ENCODE data around the gene ASPM. TPM values are rescaled to one million over a fixed set of nuclear protein-coding genes. Genes with fewer than 3 reads are reported as not detected.

The ASPM gene
- total and polyA plus RNA-seq, 7 experiments from 2014 or later, result 0.03 to 48.8 (median 0.16) TPM; not detected in 1

DNA sequence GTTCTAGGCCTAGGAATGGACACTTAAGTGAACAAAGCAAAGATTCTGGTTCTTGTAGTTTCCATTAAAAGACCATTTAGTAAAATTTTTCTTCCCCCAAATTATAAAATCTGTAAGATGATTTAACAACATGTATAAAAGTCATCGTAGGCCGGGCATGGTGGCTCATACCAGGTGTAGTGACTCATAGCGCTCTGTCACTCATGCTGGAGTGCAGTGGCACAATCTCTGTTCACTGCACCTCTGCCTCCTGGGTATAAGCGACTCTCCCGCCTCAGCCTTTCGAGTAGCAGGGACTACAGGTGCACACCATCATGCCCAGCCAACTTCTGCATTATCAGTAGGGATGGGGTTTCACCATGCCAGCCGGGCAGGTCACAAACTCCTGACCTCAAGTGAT lies 9.1 kb downstream of the ASPM start:
- no peak for ATAC-seq
- H3K27me3 ChIP-seq (ENCODE audit: control insufficient read depth in 2 of 2, insufficient read depth in 2 of 2, low read length in 2 of 2), result no peaks in the 10 kb centered on the region
- Mint-ChIP-seq H3K9me3 (no peaks in the 10 kb centered on the region), H3K4me1 (peaks cover 0 to 52% (median 0%) of the 10 kb centered on the region in 7 donors), H3K27ac (peak overlapping the region in 1 of 9 donors; percentile 23), H3K36me3 (peaks cover 0 to 29% (median 0%) of the 10 kb centered on the region in 5 donors), H3K27me3 (no peaks in the 10 kb centered on the region), H3K4me3 (no peak overlapping the region)
- CTCF ChIA-PET, result no interaction called here
- intact Hi-C loops (cut with micrococcal nuclease), result loop anchor here in 1 of 2 donors (1.0 kb wide), 1 partner anchor 8 kb away; no protein-coding TSS in a partner anchor
- no peaks in the 10 kb centered on the region for H3K36me3 ChIP-seq (ENCODE audit: control insufficient read depth in 2 of 3, insufficient read depth in 3 of 3, low read length in 3 of 3)
- no peak overlapping the region for H3K27ac ChIP-seq (ENCODE audit: low read depth, low read length)
- no peaks in the 10 kb centered on the region for H3K9me3 ChIP-seq (ENCODE audit: control insufficient read depth in 2 of 3, low read length in 3 of 3)
- H3K4me1 ChIP-seq (ENCODE audit: control insufficient read depth in 2 of 2, insufficient read depth in 2 of 2, low read length in 2 of 2), result peaks cover 0 to 4% of the 10 kb centered on the region in 2 donors
- POLR2A ChIA-PET, result no interaction called here
- H3K4me3 ChIP-seq (ENCODE audit: low read length), result no peak overlapping the region
- no peak for DNase-seq

- no peaks in the 10 kb centered on the region for H3K27me3 ChIP-seq (ENCODE audit: control insufficient read depth in 2 of 2, insufficient read depth in 2 of 2, low read length in 2 of 2)
- ATAC-seq (no peak), DNase-seq (no peak)
- no peaks in the 10 kb centered on the region for H3K9me3 Mint-ChIP-seq
- H3K4me1 Mint-ChIP-seq, result peaks cover 0 to 16% (median 0%) of the 10 kb centered on the region in 7 donors
- no peak overlapping the region for H3K4me3 ChIP-seq (ENCODE audit: low read length)
- H3K4me1 ChIP-seq (ENCODE audit: control insufficient read depth in 2 of 2, insufficient read depth in 2 of 2, low read length in 2 of 2), result no peaks in the 10 kb centered on the region
- H3K27ac ChIP-seq (ENCODE audit: low read depth, low read length), result no peak overlapping the region
- ChIA-PET CTCF (interaction anchor here (0.6 kb wide), 1 partner anchor 14 kb away, joined by 3 read pairs; no protein-coding TSS in a partner anchor), POLR2A (no interaction called here)
- peaks cover 0 to 29% (median 0%) of the 10 kb centered on the region in 5 donors for H3K36me3 Mint-ChIP-seq
- H3K27me3 Mint-ChIP-seq, result no peaks in the 10 kb centered on the region
- intact Hi-C loops (cut with micrococcal nuclease), result no loop called here
- H3K4me3 Mint-ChIP-seq, result no peak overlapping the region
- no peak overlapping the region for H3K27ac Mint-ChIP-seq
- no peaks in the 10 kb centered on the region for H3K36me3 ChIP-seq (ENCODE audit: control insufficient read depth in 2 of 3, insufficient read depth in 3 of 3, low read length in 3 of 3)
- H3K9me3 ChIP-seq (ENCODE audit: control insufficient read depth in 2 of 3, low read length in 3 of 3), result no peaks in the 10 kb centered on the region
Measured at GRCh38 chr1:197130677-197131304, 15.7 kb downstream of the ASPM start.

DNA sequence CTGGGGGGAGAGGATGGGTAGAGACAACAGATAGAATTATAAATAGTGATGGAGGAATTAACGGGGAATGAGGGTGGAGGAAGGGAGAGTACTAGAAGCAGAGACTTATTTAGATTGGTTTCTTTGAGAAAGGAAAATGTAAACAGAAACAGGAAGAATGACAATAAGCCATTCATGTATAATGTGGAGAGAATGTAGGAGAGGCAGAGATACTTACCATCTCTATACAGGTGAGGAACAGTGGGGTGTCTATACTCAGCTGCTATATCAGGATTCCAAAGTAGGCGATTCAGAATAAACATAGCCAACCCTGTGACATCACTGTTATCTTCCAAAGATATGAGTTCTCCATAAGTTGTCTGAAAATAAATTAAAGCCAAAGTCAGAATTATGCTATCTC lies 16.8 kb downstream of the ASPM start:
- no peaks in the 10 kb centered on the region for H3K27me3 ChIP-seq (ENCODE audit: control insufficient read depth in 2 of 2, insufficient read depth in 2 of 2, low read length in 2 of 2)
- no peak overlapping the region for H3K27ac Mint-ChIP-seq
- ChIA-PET CTCF (no interaction called here), POLR2A (interaction anchor here (1.2 kb wide), 1 partner anchor 10 kb away, joined by 3 read pairs; no protein-coding TSS in a partner anchor)
- peaks cover 0 to 29% (median 0%) of the 10 kb centered on the region in 5 donors for H3K36me3 Mint-ChIP-seq
- H3K27ac ChIP-seq (ENCODE audit: low read depth, low read length), result no peak overlapping the region
- ATAC-seq (no peak), DNase-seq (no peak)
- no peak overlapping the region for H3K4me3 Mint-ChIP-seq
- intact Hi-C loops (cut with micrococcal nuclease), result no loop called here
- H3K9me3 Mint-ChIP-seq, result no peaks in the 10 kb centered on the region
- H3K4me1 Mint-ChIP-seq, result peaks cover 0 to 18% (median 0%) of the 10 kb centered on the region in 7 donors
- H3K4me3 ChIP-seq (ENCODE audit: low read length), result no peak overlapping the region
- H3K4me1 ChIP-seq (ENCODE audit: control insufficient read depth in 2 of 2, insufficient read depth in 2 of 2, low read length in 2 of 2), result no peaks in the 10 kb centered on the region
- H3K36me3 ChIP-seq (ENCODE audit: control insufficient read depth in 2 of 3, insufficient read depth in 3 of 3, low read length in 3 of 3), result no peaks in the 10 kb centered on the region
- H3K9me3 ChIP-seq (ENCODE audit: control insufficient read depth in 2 of 3, low read length in 3 of 3), result no peaks in the 10 kb centered on the region
- H3K27me3 Mint-ChIP-seq, result no peaks in the 10 kb centered on the region

DNA sequence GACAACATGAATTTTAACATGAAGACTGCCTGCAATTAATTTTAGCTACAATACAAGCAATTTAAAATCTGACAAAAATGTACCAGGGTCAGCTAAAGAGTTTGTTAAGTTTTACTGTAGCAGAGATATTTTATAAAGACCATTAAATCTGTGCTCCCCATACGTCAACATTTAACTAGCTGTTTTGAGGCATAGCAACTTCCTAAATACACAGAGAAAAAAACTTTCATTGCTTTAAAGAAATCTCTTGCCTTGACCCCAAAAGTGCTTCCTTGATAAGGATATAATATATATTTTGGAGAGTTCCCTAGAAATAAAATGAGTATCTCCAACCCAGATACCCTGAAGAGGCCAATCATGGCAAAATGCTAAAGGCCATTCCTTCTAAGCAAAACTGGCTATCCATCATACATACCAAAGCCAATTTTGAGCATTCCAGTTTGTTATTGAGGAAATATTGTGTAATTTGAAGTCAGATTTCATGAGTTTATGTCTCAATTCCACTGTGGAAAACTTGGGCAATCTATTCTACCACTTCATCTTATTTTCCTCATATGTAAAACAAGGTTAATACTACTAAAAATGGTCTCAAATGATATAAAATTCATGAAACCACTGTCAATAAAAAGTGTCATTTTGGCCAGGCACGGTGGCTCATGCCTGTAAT lies 19.1 kb downstream of the ASPM start:
- Histone ChIP-seq H3K4me1 (ENCODE audit: control insufficient read depth in 2 of 2, insufficient read depth in 2 of 2, low read length in 2 of 2) (no peaks in the 10 kb centered on the region), H3K9me3 (ENCODE audit: control insufficient read depth in 2 of 3, low read length in 3 of 3) (no peaks in the 10 kb centered on the region), H3K27ac (ENCODE audit: low read depth, low read length) (no peak overlapping the region), H3K4me3 (ENCODE audit: low read length) (no peak overlapping the region), H3K36me3 (ENCODE audit: control insufficient read depth in 2 of 3, insufficient read depth in 3 of 3, low read length in 3 of 3) (no peaks in the 10 kb centered on the region), H3K27me3 (ENCODE audit: control insufficient read depth in 2 of 2, insufficient read depth in 2 of 2, low read length in 2 of 2) (no peaks in the 10 kb centered on the region)
- no peaks in the 10 kb centered on the region for H3K9me3 Mint-ChIP-seq
- CTCF ChIA-PET, result no interaction called here
- no peak overlapping the region for H3K4me3 Mint-ChIP-seq
- H3K4me1 Mint-ChIP-seq, result peaks cover 0 to 7% (median 0%) of the 10 kb centered on the region in 7 donors
- DNase-seq, result no peak
- POLR2A ChIA-PET, result no interaction called here
- no peak for ATAC-seq
- H3K36me3 Mint-ChIP-seq, result peaks cover 0 to 23% (median 0%) of the 10 kb centered on the region in 5 donors
- intact Hi-C loops (cut with micrococcal nuclease), result no loop called here
- no peak overlapping the region for H3K27ac Mint-ChIP-seq
- H3K27me3 Mint-ChIP-seq, result no peaks in the 10 kb centered on the region

DNA sequence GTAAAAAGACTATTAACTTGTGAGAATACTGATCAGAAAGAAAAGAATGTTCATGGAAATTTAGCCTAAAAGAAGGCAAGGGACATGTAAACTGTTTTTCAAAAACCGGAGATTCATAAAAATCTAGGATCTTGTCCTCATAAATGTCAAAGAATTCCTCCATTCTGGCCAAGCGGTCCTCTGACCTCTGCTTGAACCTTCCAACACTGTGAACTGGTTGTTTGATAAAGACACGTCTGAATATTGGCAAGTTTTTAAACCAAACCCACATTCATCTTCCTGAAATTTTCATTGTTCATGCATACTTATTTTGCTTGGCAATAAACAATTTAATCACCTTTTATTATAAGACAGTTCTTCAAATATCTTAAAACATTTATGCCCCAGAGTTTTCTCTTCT lies 19.8 kb downstream of the ASPM start:
- Mint-ChIP-seq H3K4me3 (no peak overlapping the region), H3K27me3 (no peaks in the 10 kb centered on the region), H3K4me1 (peaks cover 0 to 7% (median 0%) of the 10 kb centered on the region in 7 donors), H3K36me3 (peaks cover 0 to 25% (median 0%) of the 10 kb centered on the region in 5 donors), H3K9me3 (no peaks in the 10 kb centered on the region), H3K27ac (no peak overlapping the region)
- Histone ChIP-seq H3K27me3 (ENCODE audit: control insufficient read depth in 2 of 2, insufficient read depth in 2 of 2, low read length in 2 of 2) (no peaks in the 10 kb centered on the region), H3K9me3 (ENCODE audit: control insufficient read depth in 2 of 3, low read length in 3 of 3) (no peaks in the 10 kb centered on the region), H3K36me3 (ENCODE audit: control insufficient read depth in 2 of 3, insufficient read depth in 3 of 3, low read length in 3 of 3) (no peaks in the 10 kb centered on the region), H3K4me3 (ENCODE audit: low read length) (no peak overlapping the region), H3K27ac (ENCODE audit: low read depth, low read length) (no peak overlapping the region), H3K4me1 (ENCODE audit: control insufficient read depth in 2 of 2, insufficient read depth in 2 of 2, low read length in 2 of 2) (no peaks in the 10 kb centered on the region)
- CTCF ChIA-PET, result no interaction called here
- no peak for ATAC-seq
- DNase-seq, result no peak
- POLR2A ChIA-PET, result no interaction called here
- intact Hi-C loops (cut with micrococcal nuclease), result no loop called here

DNA sequence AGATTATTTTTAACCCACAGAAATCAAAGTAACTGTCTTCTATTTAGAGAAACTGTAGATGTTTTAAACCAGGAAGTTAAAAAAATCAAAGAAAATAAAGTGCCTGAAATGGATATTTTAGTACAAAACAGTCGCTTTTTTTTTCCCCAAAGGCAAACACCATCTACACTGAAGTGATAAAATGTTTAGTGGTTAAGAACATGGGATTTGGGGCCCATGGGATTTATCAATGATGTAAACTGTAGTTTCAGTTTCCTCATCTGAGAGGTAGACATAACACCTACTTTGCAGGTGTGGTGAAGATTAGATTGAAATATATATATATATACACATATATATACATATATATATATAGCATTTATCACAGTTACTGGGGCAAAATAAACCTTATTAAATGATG lies 22.1 kb downstream of the ASPM start:
- Histone ChIP-seq H3K4me1 (ENCODE audit: control insufficient read depth in 2 of 2, insufficient read depth in 2 of 2, low read length in 2 of 2) (no peaks in the 10 kb centered on the region), H3K27ac (ENCODE audit: low read depth, low read length) (no peak overlapping the region), H3K4me3 (ENCODE audit: low read length) (no peak overlapping the region), H3K9me3 (ENCODE audit: control insufficient read depth in 2 of 3, low read length in 3 of 3) (no peaks in the 10 kb centered on the region), H3K36me3 (ENCODE audit: control insufficient read depth in 2 of 3, insufficient read depth in 3 of 3, low read length in 3 of 3) (no peaks in the 10 kb centered on the region), H3K27me3 (ENCODE audit: control insufficient read depth in 2 of 2, insufficient read depth in 2 of 2, low read length in 2 of 2) (no peaks in the 10 kb centered on the region)
- DNase-seq (no peak), ATAC-seq (no peak)
- no peak overlapping the region for H3K4me3 Mint-ChIP-seq
- peaks cover 0 to 24% (median 0%) of the 10 kb centered on the region in 5 donors for H3K36me3 Mint-ChIP-seq
- H3K27me3 Mint-ChIP-seq, result no peaks in the 10 kb centered on the region
- H3K9me3 Mint-ChIP-seq, result no peaks in the 10 kb centered on the region
- intact Hi-C loops (cut with micrococcal nuclease), result no loop called here
- ChIA-PET POLR2A (no interaction called here), CTCF (no interaction called here)
- no peak overlapping the region for H3K27ac Mint-ChIP-seq
- peaks cover 0 to 9% (median 0%) of the 10 kb centered on the region in 7 donors for H3K4me1 Mint-ChIP-seq
